Cerebellar nuclear complex (tissue), 1 donor: ENCODE measurements around the gene TRDN.
"Not testable (repeated sequence)": the region's sequence is repeated elsewhere in the genome, so short reads cannot be mapped to it uniquely, and the experiment has no call there.

ENCODE experiments used
- DNase-seq, 2 experiments: peaks; one replicate each; lab custom pipeline; 2025; lab: John Stamatoyannopoulos, UW

The TRDN gene

DNA sequence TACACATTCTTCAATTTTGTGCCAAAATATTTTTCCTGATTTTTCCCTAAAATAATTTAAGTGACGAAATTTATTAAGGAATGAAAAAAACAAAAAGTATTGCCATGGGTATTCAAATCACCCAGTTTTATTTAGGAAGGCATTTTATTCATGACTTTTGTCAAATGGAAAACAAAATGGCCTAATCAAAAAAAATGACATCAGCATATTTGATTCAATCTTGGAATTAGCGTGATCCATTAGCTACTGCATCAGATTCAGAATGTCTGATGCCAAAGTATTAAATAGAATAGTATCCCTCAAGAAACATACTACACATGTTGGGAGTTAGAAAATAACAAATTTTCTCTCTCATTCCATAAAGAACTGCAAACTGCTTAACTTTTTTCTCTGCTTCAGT, 129.2 kb downstream of the TRDN start:
- no peak for DNase-seq

- no peak for DNase-seq
Observed at GRCh38 chr6:123503619-123504018, 133.1 kb downstream of the TRDN start.

- no peak for DNase-seq
Observed at GRCh38 chr6:123497025-123497424, 139.7 kb downstream of the TRDN start.

- DNase-seq: no peak
Observed at GRCh38 chr6:123489589-123489988, 147.2 kb downstream of the TRDN start.

DNA sequence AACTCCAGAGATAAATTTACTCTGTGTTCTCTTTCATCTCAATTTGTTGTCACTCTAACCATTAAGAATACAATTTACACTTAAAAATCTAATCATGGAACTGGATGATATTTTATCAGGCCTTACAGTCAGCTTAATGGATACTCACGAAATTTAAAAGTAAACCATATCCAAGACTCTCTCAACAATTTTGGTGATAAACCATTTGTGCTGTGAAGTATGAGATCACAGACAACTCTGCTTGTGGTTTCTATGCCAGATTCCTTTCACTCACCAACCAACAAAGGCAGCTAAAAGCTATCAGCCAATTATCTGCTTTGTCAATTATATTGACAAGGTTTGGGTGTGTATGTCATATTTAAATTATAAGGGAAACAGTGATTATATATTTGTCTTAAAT, 155.8 kb downstream of the TRDN start:
- no peak for DNase-seq

DNA sequence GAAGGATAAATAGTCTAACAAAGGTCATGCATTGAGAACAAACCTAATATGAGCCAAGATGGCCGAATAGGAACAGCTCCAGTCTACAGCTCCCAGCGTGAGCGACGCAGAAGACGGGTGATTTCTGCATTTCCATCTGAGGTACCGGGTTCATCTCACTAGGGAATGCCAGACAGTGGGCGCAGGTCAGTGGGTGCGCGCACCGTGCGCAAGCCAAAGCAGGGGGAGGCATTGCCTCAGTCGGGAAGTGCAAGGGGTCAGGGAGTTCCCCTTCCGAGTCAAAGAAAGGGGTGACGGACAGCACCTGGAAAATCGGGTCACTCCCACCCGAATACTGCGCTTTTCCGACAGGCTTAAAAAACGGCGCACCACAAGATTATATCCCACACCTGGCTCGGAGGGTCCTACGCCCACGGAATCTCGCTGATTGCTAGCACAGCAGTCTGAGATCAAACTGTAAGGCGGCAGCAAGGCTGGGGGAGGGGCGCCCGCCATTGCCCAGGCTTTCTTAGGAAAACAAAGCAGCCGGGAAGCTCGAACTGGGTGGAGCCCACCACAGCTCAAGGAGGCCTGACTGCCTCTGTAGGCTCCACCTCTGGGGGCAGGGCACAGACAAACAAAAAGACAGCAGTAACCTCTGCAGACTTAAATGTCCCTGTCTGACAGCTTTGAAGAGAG, 164.6 kb downstream of the TRDN start:
- not testable (repeated sequence) for DNase-seq

GRCh38 chr6:123467392-123467791, 169.4 kb downstream of the TRDN start:
- DNase-seq: no peak

- no peak for DNase-seq
Observed at GRCh38 chr6:123462152-123462551, 174.6 kb downstream of the TRDN start.

DNA sequence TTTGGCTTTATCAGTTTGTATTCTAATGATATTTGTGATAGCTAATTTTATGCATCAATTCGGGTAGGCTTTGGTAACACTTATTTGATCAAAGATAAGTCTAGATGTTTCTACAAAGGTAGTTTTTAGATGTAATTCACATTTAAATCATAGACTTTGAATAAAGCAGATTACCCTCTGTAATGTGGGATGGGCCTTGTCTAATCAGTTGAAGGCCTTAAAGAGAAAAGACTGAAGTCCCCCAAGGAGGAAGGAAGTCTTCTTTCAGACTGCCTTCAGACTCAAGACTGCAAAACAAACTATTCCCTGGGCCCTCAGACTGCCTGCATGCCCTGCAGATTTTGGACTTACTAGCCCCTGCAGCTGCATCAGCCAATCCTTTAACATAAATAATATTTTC, 178.5 kb downstream of the TRDN start:
- no peak for DNase-seq

- no peak for DNase-seq
Observed at GRCh38 chr6:123456836-123457235, 179.9 kb downstream of the TRDN start.

DNA sequence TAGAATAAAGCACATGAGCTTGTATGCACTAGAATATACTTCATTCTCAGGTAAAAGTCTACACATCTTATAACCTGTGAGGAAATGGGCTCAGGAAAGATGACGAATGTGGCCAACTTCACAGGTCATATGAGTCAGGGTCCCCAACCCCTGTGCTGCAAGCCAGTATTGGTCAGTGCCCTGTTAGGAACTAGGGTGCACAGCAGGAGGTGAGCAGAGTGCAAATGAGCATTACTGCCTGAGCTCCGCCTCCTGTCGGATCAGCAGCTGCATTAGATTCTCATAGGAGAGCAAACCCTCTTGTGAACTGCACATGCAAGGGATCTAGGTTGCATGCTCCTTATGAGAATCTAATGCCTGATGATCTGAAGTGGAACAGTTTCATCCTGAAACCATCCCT, 182.3 kb downstream of the TRDN start:
- no peak for DNase-seq

DNA sequence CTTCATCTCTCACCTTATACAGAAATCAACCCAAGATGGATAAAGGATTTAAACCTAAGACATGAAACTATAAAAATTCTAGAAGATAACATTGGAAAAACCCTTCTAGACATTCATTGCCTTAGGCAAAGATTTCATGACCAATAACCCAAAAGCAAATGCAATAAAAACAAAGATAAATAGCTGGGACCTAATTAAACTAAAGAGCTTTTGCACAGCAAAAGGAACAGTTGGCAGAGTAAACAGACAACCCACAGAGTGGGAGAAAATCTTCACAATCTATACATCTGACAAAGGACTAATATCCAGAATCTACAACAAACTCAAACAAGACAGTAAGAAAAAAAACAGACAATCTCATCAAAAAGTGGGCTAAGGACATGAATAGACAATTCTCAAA, 183.7 kb downstream of the TRDN start:
- DNase-seq: not testable (repeated sequence)

- DNase-seq: no peak
Observed at GRCh38 chr6:123448306-123448884, 188.4 kb downstream of the TRDN start.

DNA sequence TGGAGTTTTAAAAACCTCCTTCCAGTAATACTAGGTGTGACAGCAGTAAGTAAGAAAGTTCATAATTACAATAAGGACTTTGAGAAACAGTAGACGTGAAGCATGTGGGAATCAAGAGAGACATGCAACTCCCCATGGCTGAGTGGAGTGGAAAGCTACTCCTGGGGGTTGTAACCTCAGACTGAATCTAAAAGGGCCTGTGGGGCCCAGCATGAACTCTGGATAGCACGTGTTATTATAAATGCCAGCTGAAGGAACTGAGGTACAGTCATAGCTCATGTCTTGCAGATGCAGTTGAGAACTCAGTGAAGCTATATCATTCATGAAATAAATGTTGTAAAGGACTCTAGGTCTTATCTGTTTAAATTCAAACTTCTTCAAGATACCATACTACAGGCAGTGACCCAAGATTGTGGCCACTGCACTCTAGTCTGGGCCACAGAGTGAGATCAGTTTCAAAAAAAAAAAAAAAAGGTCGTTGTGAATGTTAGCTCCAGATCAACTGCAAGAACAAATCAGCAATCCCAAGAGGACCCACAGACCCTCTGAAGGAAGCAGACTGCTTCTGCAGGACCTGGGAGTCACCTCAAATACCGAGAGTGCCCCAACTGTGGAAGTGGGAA, 189.3 kb downstream of the TRDN start:
- no peak for DNase-seq

- DNase-seq: no peak
Observed at GRCh38 chr6:123439371-123439770, 197.4 kb downstream of the TRDN start.

GRCh38 chr6:123434186-123434585, 202.6 kb downstream of the TRDN start:
- no peak for DNase-seq

DNA sequence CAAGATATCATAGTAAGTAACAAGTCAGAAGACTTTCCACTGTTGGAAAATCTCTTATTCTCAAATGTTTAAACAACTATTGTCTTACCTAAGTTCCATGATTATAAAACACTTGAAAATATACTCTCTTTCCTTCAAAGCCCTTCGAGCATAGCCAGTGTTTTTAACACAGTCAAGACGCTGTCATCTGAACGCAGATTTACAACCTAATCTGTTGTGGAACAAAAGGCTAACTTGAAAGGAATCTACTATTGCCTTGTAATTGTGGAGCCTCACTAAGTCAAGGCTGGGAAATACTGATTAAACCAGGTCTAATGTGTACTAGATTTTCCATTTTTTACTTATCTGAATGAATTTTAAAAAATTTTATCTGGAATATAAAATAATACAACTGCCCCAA, 205.8 kb downstream of the TRDN start:
- DNase-seq: no peak

DNA sequence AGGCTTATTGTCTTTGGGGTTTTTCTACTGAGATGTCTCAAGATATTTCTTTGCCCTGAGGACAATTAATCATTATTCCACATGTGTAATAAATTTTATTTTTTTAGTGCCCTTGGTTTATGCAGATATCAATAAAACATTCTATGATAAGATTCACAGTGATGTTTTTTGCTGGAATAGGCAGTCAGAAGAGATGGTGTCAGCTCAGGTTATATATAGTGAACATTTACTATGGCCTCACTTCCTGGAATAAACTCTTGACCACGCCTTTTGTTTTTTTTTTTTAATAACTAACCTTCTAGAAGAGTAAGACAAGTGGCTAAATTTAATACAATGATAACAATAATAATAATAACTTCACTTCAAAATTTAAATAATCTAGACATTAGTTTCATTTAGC, 209.7 kb downstream of the TRDN start:
- no peak for DNase-seq

DNA sequence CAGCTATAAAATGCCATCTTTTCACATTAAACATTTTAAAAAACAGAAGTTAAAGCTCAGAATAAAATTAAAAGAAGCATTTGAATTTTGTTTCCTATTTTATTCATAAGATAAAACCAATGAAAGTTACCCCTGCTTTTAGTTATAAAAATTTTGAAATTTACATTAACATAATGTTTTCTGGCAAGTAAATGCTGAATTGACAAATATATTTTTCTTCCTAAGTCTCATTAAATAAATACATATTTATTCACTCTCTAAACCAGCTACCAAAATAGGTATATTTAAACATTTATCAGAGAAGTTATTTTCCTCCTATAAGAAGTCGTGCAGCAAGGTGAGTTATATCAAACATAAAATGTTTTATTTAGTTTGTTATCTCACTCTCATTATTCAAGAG, 213.6 kb downstream of the TRDN start:
- DNase-seq: no peak

- no peak for DNase-seq
Observed at GRCh38 chr6:123420512-123420911, 216.2 kb downstream of the TRDN start.

- DNase-seq: no peak
Observed at GRCh38 chr6:123418071-123418470, 218.7 kb downstream of the TRDN start.

DNA sequence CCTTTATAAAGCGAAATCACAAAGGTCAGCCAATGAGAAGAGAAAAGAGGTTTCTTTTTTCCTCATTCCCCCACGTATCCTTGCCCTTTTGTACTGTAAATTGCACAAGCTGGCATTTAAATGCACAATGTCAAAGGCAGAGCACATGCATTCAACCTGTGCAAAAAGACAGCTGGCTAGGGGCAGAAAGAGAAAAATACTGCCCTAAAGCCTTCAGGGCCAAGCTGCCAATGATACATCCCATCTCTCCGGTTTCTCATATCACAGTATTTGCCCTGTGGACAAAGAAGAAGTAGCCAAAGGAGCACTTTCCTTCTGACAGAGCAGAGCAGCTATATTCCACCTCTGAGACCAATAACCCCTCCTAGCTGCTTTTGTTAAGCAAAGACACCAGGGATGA, 219.2 kb downstream of the TRDN start:
- no peak for DNase-seq

GRCh38 chr6:123415844-123416468, 220.8 kb downstream of the TRDN start:
- peak in 1 of 2 experiments; percentile 2 for DNase-seq
